Measurements from ENCODE around the gene RAD51D. TPM values are rescaled to one million over a fixed set of nuclear protein-coding genes. Genes with fewer than 3 reads are reported as not detected.

The RAD51D gene
- total and polyA plus RNA-seq, 2 donors (not counting 1 experiment from before 2014, with no cell fraction given), result 12.6 to 15.6 TPM

DNA sequence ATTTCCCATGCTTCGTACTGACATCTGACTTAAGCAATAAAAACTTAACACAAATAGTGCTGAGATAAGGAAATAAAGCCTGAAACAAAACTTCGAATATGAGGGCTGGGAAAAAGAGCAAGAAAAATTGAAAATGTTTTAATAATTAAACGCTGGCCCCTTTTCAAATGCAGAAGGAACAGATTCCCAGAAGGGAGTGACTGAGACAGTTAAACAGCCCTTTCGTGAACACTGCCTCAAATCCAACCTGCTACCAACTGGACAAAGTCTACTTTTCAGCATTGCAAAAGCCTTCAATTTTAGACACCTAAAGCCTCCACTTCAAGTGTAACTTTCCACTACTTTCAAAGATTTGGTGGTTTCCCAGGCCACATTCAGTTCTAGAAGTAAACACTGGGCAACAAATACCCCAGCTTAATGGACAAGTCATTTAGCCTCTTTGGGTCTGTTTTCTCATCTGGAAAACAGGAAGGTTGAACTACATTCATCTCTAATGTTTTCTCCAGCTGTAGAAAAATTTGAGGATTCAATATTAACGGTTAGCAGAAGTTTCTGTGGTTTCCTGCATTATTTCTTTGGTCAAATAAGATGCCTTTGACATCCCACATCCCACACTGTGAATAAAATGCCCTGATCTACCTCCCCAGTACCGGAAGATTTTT, 68.0 kb downstream of the RAD51D start:
- Histone ChIP-seq H2AFZ (ENCODE audit: low read length) (no peak overlapping the region), H4K20me1 (ENCODE audit: control insufficient read depth, extremely low read depth, insufficient read depth, low read length) (no peaks in the 10 kb centered on the region), H3K4me3 (replicated peaks in 1 of 4; ENCODE audit: control extremely low read depth in 1 of 4, insufficient read depth in 1 of 4, low read depth in 3 of 4, low read length in 4 of 4) (no peak overlapping the region), H3K79me2 (ENCODE audit: control insufficient read depth, insufficient read depth, low read length) (peaks cover 18% of the 10 kb centered on the region), H3K27ac (ENCODE audit: insufficient read depth, low read length) (no peak overlapping the region), H3K4me2 (ENCODE audit: extremely low read depth, insufficient read depth, low read length) (peak overlapping the region; percentile 3), H3K36me3 (ENCODE audit: control insufficient read depth, insufficient read depth, low read length) (no peaks in the 10 kb centered on the region), H3K9me3 (ENCODE audit: control insufficient read depth, insufficient read depth, low read depth, low read length) (no peaks in the 10 kb centered on the region), H3K9ac (ENCODE audit: insufficient read depth, low read length) (no peak overlapping the region), H3K4me1 (ENCODE audit: control insufficient read depth, extremely low read depth, insufficient read depth, low read length) (peaks cover 7% of the 10 kb centered on the region), H3K27me3 (ENCODE audit: control insufficient read depth, insufficient read depth, low read length) (no peaks in the 10 kb centered on the region)
- DNase-seq (ENCODE audit: low read depth in 2 of 2), result peak in 1 of 2 donors; percentile 74
- TF ChIP-seq EZH2 (IDR thresholded peaks at IDR 0.05; ENCODE audit: low read length, missing control alignments), result no peak
- TF ChIP-seq, protein P1, sequence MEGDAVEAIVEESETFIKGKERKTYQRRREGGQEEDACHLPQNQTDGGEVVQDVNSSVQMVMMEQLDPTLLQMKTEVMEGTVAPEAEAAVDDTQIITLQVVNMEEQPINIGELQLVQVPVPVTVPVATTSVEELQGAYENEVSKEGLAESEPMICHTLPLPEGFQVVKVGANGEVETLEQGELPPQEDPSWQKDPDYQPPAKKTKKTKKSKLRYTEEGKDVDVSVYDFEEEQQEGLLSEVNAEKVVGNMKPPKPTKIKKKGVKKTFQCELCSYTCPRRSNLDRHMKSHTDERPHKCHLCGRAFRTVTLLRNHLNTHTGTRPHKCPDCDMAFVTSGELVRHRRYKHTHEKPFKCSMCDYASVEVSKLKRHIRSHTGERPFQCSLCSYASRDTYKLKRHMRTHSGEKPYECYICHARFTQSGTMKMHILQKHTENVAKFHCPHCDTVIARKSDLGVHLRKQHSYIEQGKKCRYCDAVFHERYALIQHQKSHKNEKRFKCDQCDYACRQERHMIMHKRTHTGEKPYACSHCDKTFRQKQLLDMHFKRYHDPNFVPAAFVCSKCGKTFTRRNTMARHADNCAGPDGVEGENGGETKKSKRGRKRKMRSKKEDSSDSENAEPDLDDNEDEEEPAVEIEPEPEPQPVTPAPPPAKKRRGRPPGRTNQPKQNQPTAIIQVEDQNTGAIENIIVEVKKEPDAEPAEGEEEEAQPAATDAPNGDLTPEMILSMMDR (conservative IDR thresholded peaks at IDR 0.05 in 1 of 2, IDR thresholded peaks at IDR 0.05 in 1 of 2; ENCODE audit: low read depth in 1 of 2, low read length in 2 of 2), result no peak

DNA sequence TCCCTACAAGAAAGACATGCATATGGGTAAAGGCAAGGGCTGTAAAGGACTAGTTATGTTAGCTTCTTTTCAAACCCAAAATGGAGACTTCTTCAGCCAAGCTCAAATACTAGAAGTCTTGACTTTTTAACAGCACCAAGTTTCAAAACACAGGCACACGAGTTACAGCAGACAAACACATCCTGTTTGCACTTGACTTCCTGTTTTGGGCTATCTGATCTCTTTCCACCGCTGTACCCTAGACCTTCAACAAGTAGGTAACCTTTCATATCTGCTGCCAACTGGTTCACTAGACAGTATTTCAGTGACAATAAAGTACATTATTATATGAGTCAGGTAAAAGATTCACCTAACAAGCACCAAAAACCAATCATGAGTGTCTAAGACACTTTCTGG, 68.5 kb downstream of the RAD51D start:
- Histone ChIP-seq H3K79me2 (ENCODE audit: control insufficient read depth, insufficient read depth, low read length) (peaks cover 18% of the 10 kb centered on the region), H3K36me3 (ENCODE audit: control insufficient read depth, insufficient read depth, low read length) (no peaks in the 10 kb centered on the region), H3K9me3 (ENCODE audit: control insufficient read depth, insufficient read depth, low read depth, low read length) (no peaks in the 10 kb centered on the region), H3K4me3 (replicated peaks in 1 of 4; ENCODE audit: control extremely low read depth in 1 of 4, insufficient read depth in 1 of 4, low read depth in 3 of 4, low read length in 4 of 4) (no peak overlapping the region), H3K4me2 (ENCODE audit: extremely low read depth, insufficient read depth, low read length) (peak overlapping the region; percentile 3), H3K27me3 (ENCODE audit: control insufficient read depth, insufficient read depth, low read length) (no peaks in the 10 kb centered on the region), H3K4me1 (ENCODE audit: control insufficient read depth, extremely low read depth, insufficient read depth, low read length) (peaks cover 7% of the 10 kb centered on the region), H3K27ac (ENCODE audit: insufficient read depth, low read length) (no peak overlapping the region), H4K20me1 (ENCODE audit: control insufficient read depth, extremely low read depth, insufficient read depth, low read length) (no peaks in the 10 kb centered on the region), H2AFZ (ENCODE audit: low read length) (no peak overlapping the region), H3K9ac (ENCODE audit: insufficient read depth, low read length) (no peak overlapping the region)
- TF ChIP-seq, protein P1 (conservative IDR thresholded peaks at IDR 0.05 in 1 of 2, IDR thresholded peaks at IDR 0.05 in 1 of 2; ENCODE audit: low read depth in 1 of 2, low read length in 2 of 2), result no peak
- TF ChIP-seq EZH2 (IDR thresholded peaks at IDR 0.05; ENCODE audit: low read length, missing control alignments), result no peak
- DNase-seq (ENCODE audit: low read depth in 2 of 2), result no peak

DNA sequence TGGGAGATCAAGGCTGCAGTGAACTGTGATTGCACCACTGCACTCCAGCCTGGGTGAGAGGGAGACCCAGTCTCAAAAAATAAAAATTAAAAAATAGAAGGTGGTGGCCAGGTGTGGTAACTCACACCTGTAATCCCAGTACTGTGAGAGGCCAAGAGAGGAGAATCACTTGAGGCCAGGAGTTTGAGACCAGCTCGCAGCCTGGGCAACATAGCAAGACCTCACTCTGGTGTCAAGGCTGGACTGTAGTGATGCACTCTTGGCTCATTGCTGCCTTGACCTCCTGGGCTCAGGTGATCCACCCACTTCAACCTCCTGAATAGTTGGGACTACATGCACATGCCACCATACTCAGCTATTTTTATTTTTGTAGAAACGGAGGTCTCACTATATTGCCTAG, 69.5 kb downstream of the RAD51D start:
- Histone ChIP-seq H4K20me1 (ENCODE audit: control insufficient read depth, extremely low read depth, insufficient read depth, low read length) (no peaks in the 10 kb centered on the region), H3K4me3 (replicated peaks in 1 of 4; ENCODE audit: control extremely low read depth in 1 of 4, insufficient read depth in 1 of 4, low read depth in 3 of 4, low read length in 4 of 4) (no peak overlapping the region), H3K79me2 (ENCODE audit: control insufficient read depth, insufficient read depth, low read length) (peaks cover 18% of the 10 kb centered on the region), H2AFZ (ENCODE audit: low read length) (no peak overlapping the region), H3K9ac (ENCODE audit: insufficient read depth, low read length) (no peak overlapping the region), H3K4me1 (ENCODE audit: control insufficient read depth, extremely low read depth, insufficient read depth, low read length) (peaks cover 7% of the 10 kb centered on the region), H3K27ac (ENCODE audit: insufficient read depth, low read length) (no peak overlapping the region), H3K27me3 (ENCODE audit: control insufficient read depth, insufficient read depth, low read length) (no peaks in the 10 kb centered on the region), H3K36me3 (ENCODE audit: control insufficient read depth, insufficient read depth, low read length) (no peaks in the 10 kb centered on the region), H3K4me2 (ENCODE audit: extremely low read depth, insufficient read depth, low read length) (no peak overlapping the region), H3K9me3 (ENCODE audit: control insufficient read depth, insufficient read depth, low read depth, low read length) (no peaks in the 10 kb centered on the region)
- TF ChIP-seq, protein P1 (conservative IDR thresholded peaks at IDR 0.05 in 1 of 2, IDR thresholded peaks at IDR 0.05 in 1 of 2; ENCODE audit: low read depth in 1 of 2, low read length in 2 of 2), result no peak
- no peak for TF ChIP-seq EZH2 (IDR thresholded peaks at IDR 0.05; ENCODE audit: low read length, missing control alignments)
- DNase-seq (ENCODE audit: low read depth in 2 of 2), result no peak

Data from fibroblast of lung (primary cell).